Transverse colon (tissue), 4 donors: ENCODE measurements around the gene SUSD3. TPM values are rescaled to one million over a fixed set of nuclear protein-coding genes. Genes with fewer than 3 reads are reported as not detected.
A peak's percentile ranks its signal among the peaks of the same experiment; 100 is the strongest.

Experiments
- DNase-seq: peaks from one replicate; pipeline ENCODE4 v3.0.0-alpha.2; 2019
- H3K27ac ChIP-seq, 4 donors: fragments of 200-600 bp; sonication (generic); 2 replicates each; pipeline ENCODE4 v1.5.1; 2016 to 2018; ENCODE audit warnings: inconsistent platforms in 4 of 4
- H3K27me3 ChIP-seq: fragments of 200-600 bp; sonication (generic); 2 replicates; pipeline ENCODE4 v1.5.1; 2017; ENCODE audit warnings: inconsistent platforms
- H3K36me3 ChIP-seq, 4 donors: fragments of 200-600 bp; sonication (generic); 2 replicates each; pipeline ENCODE4 v1.5.1; 2017 to 2019; ENCODE audit warnings: inconsistent platforms in 4 of 4
- H3K4me1 ChIP-seq, 4 donors: fragments of 200-600 bp; sonication (generic); 2 replicates each; pipeline ENCODE4 v1.5.1; 2017 to 2020; ENCODE audit warnings: inconsistent platforms in 4 of 4
- H3K4me3 ChIP-seq, 4 donors: fragments of 200-600 bp; sonication (generic); 1 replicate in 1 of 4; 2 replicates in 3 of 4; pipeline versions ENCODE4 v1.5.1 to v1.6.1; 2017 to 2019; ENCODE audit warnings: inconsistent platforms in 4 of 4
- H3K9me3 ChIP-seq, 2 donors: fragments of 200-600 bp; sonication (generic); 2 replicates each; pipeline ENCODE4 v1.5.1; 2017 to 2019; ENCODE audit warnings: inconsistent platforms in 2 of 2
- EP300 ChIP-seq: sonication (generic); formaldehyde crosslinking; IDR thresholded peaks from one replicate; pipeline ENCODE4 v1.6.1; 2017; ENCODE audit warnings: antibody characterized with exemption, low read depth
- POLR2A ChIP-seq: fragments of 450-650 bp; IDR thresholded peaks from one replicate; pipeline ENCODE4 v1.6.1; 2016; ENCODE audit warnings: antibody characterized with exemption, mild to moderate bottlenecking, moderate library complexity
- POLR2AphosphoS5 ChIP-seq, 3 donors: sonication (generic); formaldehyde crosslinking; IDR thresholded peaks; one replicate each; pipeline ENCODE4 v1.6.1; 2016; ENCODE audit warnings: antibody characterized with exemption in 3 of 3
- WGBS, 2 donors: methylation state at CpG; one replicate each; pipeline ENCODE4 v1.1.5; 2018; ENCODE audit warnings: low coverage in 1 of 2; 5-methylcytosine and 5-hydroxymethylcytosine counted together
- in situ Hi-C, 4 donors: fragments of 200-750 bp; cut with MboI; loops; one replicate each; pipeline versions ENCODE4 v1.15.0 to v1.15.1; 2017; ENCODE audit warnings: low sequenced_read_pairs in 3 of 4, low pct_ligation_motif_present in 1 of 4, low pct_unique_long_range_greater_than_20kb in 1 of 4
- intact Hi-C: fragments of 100-400 bp; cut with DNase I; formaldehyde crosslinking; loops from one replicate; pipeline ENCODE4 v1.15.1; 2023; ENCODE audit warnings: low total_unique reads
- total RNA-seq, 4 donors: library from RNA; depleted of rRNA; stranded (reverse); fragments of >200 nt; gene quantifications; one replicate each; pipeline ENCODE4 v1.1.0, GENCODE V29; 2016
- TF ChIP-seq, protein P1 (sequence below), 5 experiments: fragments of 200-600 bp in 3 of 5; fragments of 450-650 bp in 2 of 5; sonication (generic) in 3 of 5; IDR thresholded peaks; 1 replicate in 2 of 5; 2 replicates in 3 of 5; pipeline ENCODE4 v1.5.1; 2016 to 2017; ENCODE audit warnings: antibody characterized with exemption in 5 of 5, inconsistent platforms in 3 of 5, mild to moderate bottlenecking in 2 of 5, moderate library complexity in 1 of 5

The SUSD3 gene
- total RNA-seq, 4 donors from 2014 or later = 1.9 to 2.7 TPM; not detected in 2

DNA sequence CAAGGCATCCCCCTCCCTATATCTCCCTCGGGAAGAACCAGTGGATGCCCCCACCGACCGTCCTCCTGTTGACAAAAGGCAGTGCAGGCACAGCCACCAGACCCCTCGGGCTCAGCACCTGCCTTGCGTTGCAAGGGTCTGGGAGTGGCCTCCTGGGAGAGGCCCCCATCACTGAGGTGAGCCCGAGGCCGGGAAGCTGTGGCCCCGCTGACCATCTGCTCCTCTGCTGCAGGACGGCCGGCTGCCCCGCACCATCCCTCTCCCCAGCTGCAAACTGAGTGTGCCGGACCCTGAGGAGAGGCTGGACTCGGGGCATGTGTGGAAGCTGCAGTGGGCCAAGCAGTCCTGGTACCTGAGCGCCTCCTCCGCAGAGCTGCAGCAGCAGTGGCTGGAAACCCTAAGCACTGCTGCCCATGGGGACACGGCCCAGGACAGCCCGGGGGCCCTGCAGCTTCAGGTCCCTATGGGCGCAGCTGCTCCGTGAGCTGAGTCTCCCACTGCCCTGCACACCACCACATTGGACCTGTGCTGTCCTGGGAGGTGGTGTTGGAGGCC lies 23.3 kb upstream of the SUSD3 start:
- H3K27ac ChIP-seq = no peak overlapping the region
- no peak for TF ChIP-seq EP300
- TF ChIP-seq, protein P1, sequence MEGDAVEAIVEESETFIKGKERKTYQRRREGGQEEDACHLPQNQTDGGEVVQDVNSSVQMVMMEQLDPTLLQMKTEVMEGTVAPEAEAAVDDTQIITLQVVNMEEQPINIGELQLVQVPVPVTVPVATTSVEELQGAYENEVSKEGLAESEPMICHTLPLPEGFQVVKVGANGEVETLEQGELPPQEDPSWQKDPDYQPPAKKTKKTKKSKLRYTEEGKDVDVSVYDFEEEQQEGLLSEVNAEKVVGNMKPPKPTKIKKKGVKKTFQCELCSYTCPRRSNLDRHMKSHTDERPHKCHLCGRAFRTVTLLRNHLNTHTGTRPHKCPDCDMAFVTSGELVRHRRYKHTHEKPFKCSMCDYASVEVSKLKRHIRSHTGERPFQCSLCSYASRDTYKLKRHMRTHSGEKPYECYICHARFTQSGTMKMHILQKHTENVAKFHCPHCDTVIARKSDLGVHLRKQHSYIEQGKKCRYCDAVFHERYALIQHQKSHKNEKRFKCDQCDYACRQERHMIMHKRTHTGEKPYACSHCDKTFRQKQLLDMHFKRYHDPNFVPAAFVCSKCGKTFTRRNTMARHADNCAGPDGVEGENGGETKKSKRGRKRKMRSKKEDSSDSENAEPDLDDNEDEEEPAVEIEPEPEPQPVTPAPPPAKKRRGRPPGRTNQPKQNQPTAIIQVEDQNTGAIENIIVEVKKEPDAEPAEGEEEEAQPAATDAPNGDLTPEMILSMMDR (IDR thresholded peaks at IDR 0.05) = no peak
- no peak for TF ChIP-seq POLR2AphosphoS5 (IDR thresholded peaks at IDR 0.05)
- no peak for TF ChIP-seq POLR2A
- intact Hi-C loops (no loop called here), in situ Hi-C loops (no loop called here)
- no peak for DNase-seq
- H3K36me3 ChIP-seq = no peaks in the 10 kb centered on the region
- H3K4me1 ChIP-seq = no peaks in the 10 kb centered on the region
- no peak overlapping the region for H3K4me3 ChIP-seq
- no peaks in the 10 kb centered on the region for H3K9me3 ChIP-seq
- H3K27me3 ChIP-seq = no peaks in the 10 kb centered on the region
- 95% methylated on average over 12 of the region's 19 CpGs; no CpG with 5 or more reads in 1 of the 2 donors for WGBS, 2 donors

DNA sequence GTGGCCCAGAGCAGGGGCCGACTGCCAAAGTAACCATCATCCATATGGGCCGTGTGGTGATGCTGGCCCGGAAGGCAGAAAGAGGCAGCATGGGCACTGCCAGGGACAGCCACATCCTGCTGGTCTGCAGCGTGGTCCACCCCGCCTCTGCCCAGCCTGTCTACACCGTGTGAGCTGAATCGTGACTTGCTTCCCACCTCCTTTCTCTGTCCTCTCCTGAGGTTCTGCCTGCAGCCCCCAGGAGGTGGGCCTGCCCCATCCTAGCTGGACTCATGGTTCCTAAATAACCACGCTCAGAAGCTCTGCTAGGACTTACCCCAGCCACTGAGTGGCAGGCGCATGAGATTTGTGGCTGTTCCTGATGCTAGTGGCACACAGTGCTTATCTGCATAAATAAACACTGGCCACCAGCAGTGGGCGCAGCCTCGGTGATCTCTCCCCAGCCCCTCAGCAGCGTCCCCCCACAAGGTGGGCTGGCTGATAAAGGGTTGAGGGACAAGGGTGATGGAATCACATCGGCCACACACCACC lies 22.6 kb upstream of the SUSD3 start:
- no peak for DNase-seq
- TF ChIP-seq POLR2A = no peak
- TF ChIP-seq, protein P1 (IDR thresholded peaks at IDR 0.05) = no peak
- no peak for TF ChIP-seq EP300
- TF ChIP-seq POLR2AphosphoS5 (IDR thresholded peaks at IDR 0.05) = no peak
- Histone ChIP-seq H3K4me3 (no peak overlapping the region), H3K36me3 (no peaks in the 10 kb centered on the region), H3K4me1 (no peaks in the 10 kb centered on the region), H3K27ac (no peak overlapping the region), H3K27me3 (no peaks in the 10 kb centered on the region), H3K9me3 (no peaks in the 10 kb centered on the region)
- intact Hi-C loops = no loop called here
- WGBS, 2 donors = 86% methylated on average over 13 of the region's 13 CpGs; no CpG with 5 or more reads in 1 of the 2 donors
- in situ Hi-C loops = no loop called here

GRCh38 chr9:93036887-93037475 lies 21.5 kb upstream of the SUSD3 start:
- H3K4me3 ChIP-seq = no peak overlapping the region
- no peaks in the 10 kb centered on the region for H3K9me3 ChIP-seq
- H3K27ac ChIP-seq = no peak overlapping the region
- H3K27me3 ChIP-seq = no peaks in the 10 kb centered on the region
- WGBS, 2 donors = 78% methylated on average over 13 of the region's 13 CpGs; no CpG with 5 or more reads in 1 of the 2 donors
- H3K36me3 ChIP-seq = no peaks in the 10 kb centered on the region
- DNase-seq = no peak
- TF ChIP-seq EP300 = no peak
- no peak for TF ChIP-seq POLR2A
- no peak for TF ChIP-seq POLR2AphosphoS5 (IDR thresholded peaks at IDR 0.05)
- TF ChIP-seq, protein P1 (IDR thresholded peaks at IDR 0.05) = no peak
- in situ Hi-C loops = no loop called here
- intact Hi-C loops = no loop called here
- no peaks in the 10 kb centered on the region for H3K4me1 ChIP-seq

- Histone ChIP-seq H3K27me3 (no peaks in the 10 kb centered on the region), H3K27ac (peak overlapping the region in 1 of 4 donors; percentile 5), H3K9me3 (no peaks in the 10 kb centered on the region), H3K4me1 (no peaks in the 10 kb centered on the region), H3K4me3 (no peak overlapping the region), H3K36me3 (no peaks in the 10 kb centered on the region)
- TF ChIP-seq EP300 (no peak), POLR2AphosphoS5 (IDR thresholded peaks at IDR 0.05) (no peak), POLR2A (no peak)
- TF ChIP-seq, protein P1 (IDR thresholded peaks at IDR 0.05) = no peak
- intact Hi-C loops = no loop called here
- DNase-seq = no peak
- in situ Hi-C loops = no loop called here
- WGBS, 2 donors = 84% methylated on average over 13 of the region's 13 CpGs; no CpG with 5 or more reads in 1 of the 2 donors
Observed at GRCh38 chr9:93037476-93037971, 21.0 kb upstream of the SUSD3 start.
